HG03439 (cell line): Measurements from ENCODE around the gene DGKQ.
A peak's percentile ranks its signal among the peaks of the same experiment; 100 is the strongest.
"Not testable (repeated sequence)": the region's sequence is repeated elsewhere in the genome, so short reads cannot be mapped to it uniquely, and the experiment has no call there.

Experiments used
- ATAC-seq: cut with Tn5 transposase; IDR thresholded peaks from one replicate; pipeline ENCODE4 v1.9.1; 2021; ENCODE audit warnings: mild to moderate bottlenecking, moderate library complexity; ENCODE audit not compliant: unreplicated experiment

DGKQ gene

DNA sequence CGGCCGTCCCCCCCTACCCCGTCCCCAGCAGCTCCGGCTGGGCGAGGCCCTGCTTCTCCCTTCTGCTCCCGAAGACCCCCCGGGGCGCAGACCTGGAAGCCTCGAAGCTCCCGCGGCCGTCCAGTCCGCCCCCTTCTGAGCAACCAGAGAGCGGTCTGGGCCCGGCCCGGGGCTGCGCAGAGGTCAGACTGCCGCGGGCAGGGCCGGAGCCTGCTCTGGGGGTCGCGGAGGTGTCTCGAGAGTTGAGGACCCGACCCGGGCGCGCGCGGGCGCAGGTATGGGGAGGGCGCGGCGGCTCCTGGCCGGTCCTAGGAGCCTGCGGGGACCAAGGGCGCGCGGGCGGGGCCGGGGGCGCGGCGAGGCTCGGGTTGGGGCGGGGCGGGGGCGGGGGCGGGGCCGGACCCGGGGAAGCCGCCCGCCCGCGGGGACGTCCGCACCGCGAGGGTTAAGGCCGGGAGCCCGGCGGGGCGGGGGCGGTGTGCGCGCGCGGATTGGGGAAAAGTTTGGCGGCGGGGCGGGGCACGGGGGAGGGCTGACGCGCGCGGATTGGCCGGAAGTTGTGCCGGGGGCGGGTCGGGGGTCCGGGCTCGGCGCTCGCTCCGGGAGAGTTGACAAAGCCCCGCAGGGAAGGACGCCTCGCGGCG, 37.8 kb upstream of the DGKQ start, which contains the start of gene FGFRL1:
Gene FGFRL1 (plus strand): TSS at position 605 of the 644 bp plus-strand sequence. CDS start 860 bp downstream, outside the sequence.
- peak; percentile 39 for ATAC-seq

DNA sequence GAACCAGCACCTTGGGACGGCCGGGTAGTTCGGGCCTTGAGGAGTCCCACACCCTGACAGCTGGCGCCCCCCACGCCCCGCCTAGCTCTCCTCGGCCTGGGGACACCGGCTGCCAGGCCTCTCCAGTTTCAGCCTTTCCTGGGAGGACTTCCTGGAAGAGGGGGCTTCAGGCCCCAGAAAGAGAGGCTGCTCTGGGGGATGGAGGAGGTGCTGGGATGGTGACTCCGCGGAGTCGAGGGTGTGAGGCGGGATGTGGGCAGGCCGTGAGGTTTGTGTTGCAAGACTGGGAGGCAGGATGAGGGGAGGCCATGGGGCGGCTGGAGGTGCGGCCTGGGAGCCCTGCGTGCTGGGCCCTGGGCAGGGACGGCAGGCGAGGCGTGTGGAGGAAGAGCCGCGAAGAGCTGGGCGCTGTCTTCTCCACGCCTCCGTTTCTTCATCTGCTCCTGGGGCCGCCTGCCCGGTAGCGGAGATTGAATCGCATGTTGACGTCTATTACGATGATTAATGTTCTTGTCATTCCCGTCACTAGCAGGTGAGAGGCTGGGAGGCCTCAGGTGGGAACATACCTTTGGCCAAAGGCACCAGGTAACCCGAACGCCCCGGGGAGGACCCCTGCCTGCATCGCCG, 37.1 kb upstream of the DGKQ start:
- ATAC-seq, result no peak

DNA sequence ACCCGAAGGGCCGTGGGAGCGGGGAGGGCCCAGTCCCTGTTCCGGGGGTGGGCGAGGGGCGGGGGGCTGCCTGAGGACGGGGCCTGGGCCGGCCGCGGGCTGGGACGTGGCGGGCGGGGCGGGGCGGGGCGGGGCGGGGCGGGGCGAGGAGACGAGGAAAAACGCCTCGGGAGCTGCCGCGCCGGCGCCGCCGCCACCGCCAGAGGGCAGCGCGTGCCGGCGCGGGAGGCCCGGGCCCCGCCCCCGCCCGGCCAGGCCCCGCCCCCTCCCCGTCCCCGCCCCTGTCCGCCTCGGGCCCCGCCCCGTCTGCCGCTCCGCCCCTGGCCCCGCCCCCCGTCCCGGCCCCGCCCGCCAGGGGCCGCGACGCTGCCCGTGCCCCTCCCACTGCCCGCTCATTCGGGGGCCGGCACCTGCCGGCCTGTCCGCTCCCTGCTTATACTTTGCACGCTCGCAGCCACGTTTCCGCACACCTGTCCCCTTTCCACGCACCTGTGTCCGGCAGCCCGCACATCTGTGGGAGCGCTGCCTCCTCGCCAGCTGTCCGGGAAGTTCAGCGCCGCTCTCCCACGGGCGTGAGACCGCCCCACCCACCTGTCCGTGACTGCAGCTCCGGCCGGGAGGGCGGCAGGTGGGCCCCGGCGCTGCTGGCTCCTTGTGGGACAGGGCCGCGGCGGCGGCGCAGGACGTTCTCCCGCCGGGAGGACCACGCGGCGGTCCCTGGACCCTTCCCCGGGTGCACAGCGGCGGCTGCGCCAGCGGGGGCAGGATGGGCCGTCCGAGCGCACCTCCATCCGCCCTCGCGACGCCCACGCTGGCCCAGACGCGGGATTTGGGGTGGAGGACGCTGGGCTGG, 36.4 kb upstream of the DGKQ start:
- peak; percentile 39 for ATAC-seq

DNA sequence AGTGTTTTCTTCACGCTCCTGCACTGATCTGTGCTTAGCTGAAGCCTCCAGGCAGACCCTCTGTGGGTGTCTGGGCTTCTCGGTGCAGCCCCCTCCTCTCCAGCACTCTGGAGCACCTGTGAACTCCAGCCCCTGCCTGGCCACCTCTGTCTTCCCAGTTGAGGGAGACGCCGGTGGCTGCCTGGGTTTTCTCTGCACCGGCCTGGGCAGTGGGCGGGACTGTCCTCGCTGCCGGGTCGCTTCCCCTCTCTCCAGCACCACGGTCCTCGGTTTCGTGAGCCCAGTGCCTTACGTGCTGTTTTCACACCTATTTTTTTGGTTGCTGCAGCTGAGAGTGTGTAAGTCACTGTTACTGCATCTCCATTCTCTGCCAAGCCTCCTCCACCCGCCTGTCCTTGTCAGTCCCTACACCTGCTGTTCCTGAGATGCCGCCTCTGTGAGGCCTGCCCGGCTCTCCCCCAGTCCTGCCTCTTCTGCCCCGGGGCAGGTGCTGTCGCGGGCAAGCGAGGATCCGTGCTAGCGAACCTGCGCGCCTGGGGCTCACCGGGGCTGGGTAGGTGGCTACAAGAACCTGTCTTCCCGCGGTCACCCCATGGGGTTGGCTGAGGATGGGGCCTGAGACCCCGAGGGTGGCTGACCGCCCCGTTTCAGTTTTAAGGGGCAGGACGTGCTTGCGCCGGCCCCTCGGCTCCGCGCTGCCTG, 35.6 kb upstream of the DGKQ start:
- ATAC-seq, result peak; percentile 4

DNA sequence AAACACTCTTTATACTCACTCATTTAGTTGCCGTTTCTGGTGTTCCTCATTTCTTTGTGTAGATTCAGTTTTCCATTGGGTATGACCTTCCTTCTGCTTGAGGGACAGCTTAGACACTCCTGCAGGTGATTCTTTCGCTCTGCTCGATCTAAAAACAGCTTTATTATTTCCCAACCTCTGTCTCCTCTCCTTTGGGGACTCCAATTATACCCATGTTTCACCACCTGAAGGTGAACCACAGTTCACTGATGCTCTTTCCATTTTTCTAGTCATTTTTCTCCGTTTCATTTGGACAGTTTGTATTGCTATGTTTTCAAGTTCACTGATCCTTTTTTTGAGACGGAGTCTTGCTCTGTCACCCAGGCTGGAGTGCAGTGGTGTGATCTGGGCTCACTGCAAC, 33.5 kb upstream of the DGKQ start:
- ATAC-seq, result no peak

DNA sequence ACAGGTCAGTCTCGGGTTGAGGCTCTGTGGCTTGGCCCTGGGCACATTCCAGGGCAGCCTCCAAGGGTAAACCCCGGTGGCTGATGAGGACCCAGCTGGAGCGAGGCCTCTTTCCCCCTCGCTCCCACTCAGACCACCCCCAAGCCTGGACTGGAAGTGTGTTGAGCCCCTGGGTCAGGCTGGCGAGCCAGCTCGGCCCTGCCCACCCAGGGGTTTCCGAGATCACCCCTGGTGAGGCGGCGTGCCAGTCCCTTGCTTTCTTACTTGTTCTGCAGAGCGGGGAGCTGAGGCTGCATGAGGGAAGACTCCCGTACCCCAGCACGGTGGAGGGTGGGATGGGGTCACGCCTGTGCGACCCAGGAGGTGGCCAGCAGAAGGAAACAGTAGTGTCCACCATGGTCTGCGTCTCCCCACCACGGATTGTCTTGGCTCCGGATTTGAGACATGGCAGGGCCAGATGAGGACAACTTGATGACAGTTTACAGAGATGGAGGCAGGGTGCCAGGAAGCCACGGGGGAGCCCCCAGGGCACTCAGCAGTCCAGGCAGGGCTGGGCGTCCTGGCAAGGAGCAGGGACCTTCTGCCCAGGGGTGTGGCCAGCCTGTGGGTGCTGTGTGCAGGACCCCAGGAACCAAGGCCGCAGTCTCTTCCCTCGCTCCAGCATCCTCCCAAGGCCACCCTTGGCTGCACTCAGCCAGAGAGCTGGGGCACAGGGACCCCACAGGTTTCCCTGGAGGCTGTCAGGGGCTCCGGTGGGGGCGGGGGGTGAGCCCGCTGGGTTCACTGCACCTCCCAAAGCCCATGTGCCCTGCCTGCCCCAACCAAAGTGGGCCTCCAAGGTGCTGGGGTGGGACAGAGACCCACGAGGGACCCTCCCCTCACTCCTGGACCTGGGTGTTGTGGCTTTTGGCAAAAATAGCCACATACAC, 31.5 kb upstream of the DGKQ start:
- ATAC-seq, result no peak

DNA sequence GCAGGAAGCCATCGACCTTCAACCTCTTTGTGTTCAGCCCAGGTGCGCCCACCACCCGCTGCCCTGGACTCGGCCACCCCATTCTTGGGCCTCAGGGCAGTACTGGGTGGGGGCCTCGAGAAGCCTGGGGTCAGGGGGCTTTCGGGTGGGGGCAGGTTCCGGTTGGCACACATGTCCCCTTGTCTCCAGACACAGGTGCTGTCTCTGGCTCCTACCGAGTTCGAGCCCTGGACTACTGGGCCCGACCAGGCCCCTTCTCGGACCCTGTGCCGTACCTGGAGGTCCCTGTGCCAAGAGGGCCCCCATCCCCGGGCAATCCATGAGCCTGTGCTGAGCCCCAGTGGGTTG, 30.7 kb upstream of the DGKQ start:
- no peak for ATAC-seq

DNA sequence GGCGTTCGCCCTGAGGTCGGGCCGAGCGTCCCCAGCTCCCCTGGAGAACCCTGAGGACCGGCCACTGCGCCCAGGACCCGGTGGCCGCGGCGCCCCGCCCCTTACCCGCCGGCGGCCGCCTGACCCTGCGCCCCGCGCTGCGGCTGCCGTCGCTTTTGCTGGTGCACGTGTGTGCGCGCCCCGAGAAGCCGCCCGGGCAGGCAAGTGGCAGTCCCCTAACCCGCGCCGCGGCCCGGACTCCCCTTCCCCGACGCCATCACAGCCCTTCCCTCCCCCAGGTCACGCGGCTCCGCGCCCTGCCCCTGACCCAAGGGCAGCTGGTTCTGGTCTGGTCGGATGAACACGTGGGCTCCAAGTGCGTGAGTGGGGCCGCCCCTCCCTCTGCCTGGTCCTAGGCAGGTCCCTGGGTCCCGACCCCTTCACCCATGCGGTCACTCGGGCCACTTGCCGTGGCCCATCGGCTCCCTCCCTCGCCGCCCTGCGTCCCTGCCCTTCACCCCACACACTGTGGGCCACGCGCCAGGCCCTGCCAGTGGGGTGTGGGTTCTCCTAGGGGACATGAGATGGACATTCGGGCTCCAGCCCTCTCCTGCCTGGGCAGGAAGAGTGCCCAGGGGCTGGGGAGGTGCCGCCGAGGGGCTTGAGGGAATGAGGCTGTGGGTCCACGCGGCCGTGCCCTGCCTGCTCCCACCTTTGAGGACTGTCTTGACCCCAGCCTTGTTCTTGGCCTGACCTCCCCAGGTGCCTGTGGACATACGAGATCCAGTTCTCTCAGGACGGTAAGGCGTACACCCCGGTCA, 30.1 kb upstream of the DGKQ start:
- ATAC-seq, result no peak

DNA sequence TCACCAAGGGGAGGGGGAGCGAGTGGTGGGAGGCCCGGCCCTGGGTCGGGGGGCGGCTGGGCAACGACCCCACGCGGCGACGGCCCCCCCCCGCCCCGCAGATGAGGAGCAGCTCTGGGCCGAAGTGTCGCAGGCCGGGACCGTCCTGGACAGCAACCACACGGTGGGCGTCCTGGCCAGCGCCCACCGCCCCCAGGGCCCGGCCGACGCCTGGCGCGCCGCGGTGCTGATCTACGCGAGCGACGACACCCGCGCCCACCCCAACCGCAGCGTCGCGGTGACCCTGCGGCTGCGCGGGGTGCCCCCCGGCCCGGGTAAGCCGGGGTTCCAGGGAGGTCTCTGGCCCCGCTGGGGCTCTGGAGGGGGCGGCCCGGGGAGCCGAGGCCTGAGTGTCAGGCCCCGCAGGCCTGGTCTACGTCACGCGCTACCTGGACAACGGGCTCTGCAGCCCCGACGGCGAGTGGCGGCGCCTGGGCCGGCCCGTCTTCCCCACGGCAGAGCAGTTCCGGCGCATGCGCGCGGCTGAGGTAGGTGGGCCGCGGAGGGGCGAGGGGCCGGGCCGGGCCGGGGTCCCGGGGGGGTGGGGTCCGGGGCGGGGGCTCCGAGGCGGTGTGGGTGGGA, 29.4 kb upstream of the DGKQ start:
- no peak for ATAC-seq

DNA sequence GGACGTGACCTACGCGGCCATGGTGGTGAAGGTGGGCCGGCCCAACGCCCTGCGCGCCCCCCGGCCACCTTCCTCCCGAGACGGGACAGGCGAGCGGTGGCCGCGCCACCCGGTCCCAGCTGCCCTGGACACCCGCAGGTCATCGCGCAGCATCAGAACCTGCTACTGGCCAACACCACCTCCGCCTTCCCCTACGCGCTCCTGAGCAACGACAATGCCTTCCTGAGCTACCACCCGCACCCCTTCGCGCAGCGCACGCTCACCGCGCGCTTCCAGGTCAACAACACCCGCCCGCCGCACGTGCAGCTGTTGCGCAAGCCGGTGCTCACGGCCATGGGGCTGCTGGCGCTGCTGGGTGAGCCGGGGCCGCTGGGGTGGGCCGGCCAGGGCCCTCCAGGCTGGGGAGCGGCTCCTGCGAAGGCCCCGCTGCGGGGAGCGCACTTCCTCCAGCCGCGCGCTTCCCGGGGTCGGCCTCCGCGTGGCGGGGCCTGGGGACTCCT, 28.8 kb upstream of the DGKQ start:
- no peak for ATAC-seq

DNA sequence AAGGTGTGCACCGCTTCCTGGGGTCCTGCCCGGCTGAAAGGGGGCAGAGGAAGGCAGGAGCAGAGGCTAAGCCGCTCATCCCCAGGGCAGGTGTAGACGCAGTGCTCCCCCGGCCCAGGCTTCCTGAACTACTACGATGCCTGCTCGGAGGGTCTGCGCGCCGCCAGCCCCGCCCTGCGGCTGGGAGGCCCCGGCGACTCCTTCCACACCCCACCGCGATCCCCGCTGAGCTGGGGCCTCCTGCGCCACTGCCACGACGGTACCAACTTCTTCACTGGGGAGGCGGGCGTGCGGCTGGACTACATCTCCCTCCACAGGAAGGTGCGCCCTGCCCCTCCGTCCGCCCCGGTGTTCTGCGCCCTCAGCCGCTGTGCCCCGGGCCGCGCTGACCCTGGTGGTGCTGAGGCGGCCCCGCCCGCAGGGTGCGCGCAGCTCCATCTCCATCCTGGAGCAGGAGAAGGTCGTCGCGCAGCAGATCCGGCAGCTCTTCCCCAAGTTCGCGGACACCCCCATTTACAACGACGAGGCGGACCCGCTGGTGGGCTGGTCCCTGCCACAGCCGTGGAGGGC, 28.3 kb upstream of the DGKQ start:
- no peak for ATAC-seq

DNA sequence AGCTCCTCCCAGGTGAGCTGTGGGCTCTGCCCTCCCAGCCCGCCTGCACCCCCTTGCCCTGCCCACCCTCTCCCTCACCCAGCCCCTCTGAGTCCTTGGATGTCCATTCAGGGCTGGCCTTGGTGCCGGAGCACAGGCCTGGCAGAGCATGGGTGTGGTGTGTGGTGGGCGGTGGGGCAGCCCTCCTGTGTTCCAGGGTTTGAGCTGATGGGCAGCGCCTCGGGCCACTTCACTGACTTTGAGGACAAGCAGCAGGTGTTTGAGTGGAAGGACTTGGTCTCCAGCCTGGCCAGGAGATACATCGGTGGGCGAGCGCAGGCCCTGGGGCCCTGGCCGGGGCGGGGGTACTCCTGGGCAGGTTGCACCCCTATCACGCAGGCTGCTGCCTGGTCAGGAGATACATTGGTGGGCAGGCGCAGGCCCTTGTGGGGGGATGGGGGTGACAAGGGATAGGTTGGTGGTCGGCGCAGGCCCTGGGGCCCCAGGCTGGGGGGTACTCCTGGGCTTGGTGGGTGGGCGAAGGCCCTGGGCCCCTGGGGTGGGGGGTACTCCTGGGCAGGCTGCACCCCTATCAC, 27.4 kb upstream of the DGKQ start:
- no peak for ATAC-seq

DNA sequence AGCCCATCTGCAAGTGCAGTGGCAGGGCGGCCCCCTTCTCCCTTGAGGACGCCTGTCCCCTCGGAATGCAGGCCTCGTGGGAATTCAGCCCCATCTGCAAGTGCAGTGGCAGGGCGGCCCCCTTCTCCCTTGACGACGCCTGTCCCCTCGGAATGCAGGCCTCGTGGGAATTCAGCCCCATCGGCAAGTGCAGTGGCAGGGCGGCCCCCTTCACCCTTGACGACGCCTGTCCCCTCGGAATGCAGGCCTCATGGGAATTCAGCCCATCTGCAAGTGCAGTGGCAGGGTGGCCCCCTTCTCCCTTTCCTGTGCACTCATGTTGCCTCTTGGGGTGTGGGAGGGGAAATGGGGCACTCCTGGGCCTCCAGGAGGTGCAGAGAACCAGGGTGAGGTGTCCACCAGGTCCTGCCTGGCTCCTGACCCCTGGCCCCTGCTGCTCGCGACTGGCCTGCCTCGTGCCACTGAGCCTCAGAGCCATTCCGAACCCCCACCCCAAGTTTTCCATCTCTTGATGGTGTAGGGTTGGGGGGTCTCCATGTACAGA, 26.6 kb upstream of the DGKQ start:
- no peak for ATAC-seq

DNA sequence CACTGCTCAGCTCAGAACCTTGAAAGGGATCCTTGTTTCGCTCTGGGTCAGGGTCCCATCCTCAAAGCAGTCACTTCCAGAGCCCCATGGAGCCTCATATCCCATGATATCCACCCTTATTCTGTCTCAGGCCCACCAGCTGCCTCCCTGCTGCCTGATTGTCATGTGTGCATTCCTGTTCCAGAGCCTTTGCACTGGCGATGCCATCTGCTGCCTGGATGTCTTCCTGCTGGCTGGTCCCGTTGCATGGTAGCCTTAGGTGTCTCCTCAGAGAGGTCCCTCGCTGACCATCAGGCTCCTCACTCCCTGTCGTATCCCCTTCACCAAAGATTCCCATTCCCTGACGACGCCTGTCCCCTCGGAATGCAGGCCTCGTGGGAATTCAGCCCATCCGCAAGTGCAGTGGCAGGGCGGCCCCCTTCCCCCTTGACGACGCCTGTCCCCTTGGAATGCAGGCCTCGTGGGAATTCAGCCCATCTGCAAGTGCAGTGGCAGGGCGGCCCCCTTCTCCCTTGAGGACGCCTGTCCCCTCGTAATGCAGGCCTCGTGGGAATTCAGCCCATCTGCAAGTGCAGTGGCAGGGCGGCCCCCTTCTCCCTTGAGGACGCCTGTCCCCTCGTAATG, 26.0 kb upstream of the DGKQ start:
- not testable (repeated sequence) for ATAC-seq

DNA sequence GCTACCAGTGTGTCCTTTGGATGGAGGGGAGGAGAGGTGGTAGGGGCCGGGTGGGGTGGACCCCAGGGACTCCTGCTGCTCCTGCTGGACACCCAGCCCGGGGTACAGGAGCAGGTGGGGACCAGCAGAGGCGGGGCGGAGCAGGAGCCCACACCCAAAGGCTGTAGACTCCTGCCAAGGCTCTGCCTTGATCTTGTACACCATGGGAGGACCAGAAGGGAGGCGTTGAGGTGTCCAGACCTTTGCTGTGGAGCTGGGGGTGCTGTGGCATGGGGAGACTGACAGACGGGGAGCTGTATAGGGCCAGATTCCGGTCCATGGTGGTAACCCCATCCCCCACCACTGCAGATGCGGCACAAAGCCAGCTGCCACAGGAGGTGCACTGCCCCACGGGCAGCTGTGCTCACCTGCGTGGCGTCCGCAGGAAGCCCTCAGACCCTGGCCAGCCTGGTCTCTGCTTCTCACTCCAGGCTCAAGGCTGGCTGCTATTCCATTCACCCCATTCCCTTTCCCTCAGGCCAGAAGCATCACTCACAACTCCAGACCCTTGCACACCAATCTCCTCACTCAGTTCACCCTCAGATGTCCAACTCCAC, 24.8 kb upstream of the DGKQ start:
- no peak for ATAC-seq

DNA sequence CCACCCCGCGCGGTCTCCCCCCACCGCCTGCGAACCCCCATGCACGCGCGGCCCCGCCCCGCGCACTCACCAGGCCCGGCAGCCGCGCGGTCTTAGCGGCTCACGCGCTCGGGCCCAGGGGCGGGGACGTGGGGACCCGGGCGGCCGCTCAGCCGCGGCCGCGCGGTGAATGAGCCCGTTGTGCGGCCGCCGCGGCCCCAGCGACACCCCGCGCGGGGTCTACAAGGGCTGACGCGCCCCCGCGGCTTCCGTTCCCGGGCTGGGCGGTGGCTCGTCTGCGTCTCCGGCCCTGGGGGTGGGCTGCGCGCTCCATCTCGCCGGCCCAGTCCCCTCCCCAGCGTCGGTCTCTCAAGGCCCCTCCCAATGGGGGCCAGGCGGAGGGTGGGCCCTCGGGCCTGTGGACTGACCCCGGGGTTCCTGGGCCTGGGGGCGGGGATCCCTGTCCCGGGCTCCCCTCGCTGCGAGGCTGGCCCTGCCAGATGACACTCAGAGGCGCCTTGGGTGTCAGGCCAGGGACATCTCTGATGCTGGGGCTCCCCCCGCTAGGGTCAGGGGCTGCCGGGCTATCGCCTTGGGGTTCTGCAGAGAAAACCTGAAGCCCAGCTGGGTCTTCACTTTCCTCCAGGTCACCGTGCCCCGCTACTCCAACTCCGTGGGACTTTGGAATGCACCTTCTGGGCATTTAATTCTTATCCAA, 24.2 kb upstream of the DGKQ start:
- ATAC-seq, result no peak

DNA sequence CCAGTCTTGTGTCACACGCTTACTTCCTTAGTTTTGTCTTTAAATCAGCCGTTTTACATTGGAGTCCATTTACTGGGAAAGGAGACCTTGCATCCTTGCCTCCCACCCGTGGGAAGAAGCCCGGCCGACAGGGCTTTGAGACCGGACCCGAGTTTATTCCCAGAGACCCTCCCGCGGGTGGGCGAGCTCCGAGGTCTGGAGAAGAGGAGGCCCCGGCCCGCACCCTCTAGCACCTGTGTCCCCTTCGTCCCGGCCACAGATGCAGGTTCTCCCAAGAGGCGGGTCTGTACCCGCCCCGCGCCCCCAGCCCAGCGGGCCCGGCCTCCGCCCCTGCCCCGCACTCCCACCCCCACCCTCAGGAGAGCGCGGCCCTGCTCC, 23.6 kb upstream of the DGKQ start:
- no peak for ATAC-seq
